ENCODE results near the gene LCE4A. TPM values are rescaled to one million over a fixed set of nuclear protein-coding genes. Genes with fewer than 3 reads are reported as not detected.

Gene LCE4A, protein sequence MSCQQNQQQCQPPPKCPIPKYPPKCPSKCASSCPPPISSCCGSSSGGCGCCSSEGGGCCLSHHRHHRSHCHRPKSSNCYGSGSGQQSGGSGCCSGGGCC
- not detected in 2 replicates for total RNA-seq (2013; cell fraction: nucleolus; rRNA removed)
- total RNA-seq (2014; rRNA removed) = not detected in 2 replicates
- not detected in 2 replicates for total RNA-seq (2014; rRNA removed; fragmentation: Illumina TruSeq; extraction: Trizol)
- not detected in 2 replicates for total RNA-seq (2021)
- not detected for polyA plus RNA-seq (2011; ENCODE audit: low read depth)
- not detected in 2 replicates for polyA plus RNA-seq (2011; rRNA removed)
- not detected in 2 replicates for polyA plus RNA-seq (2011; cell fraction: cytosol; rRNA removed)
- polyA plus RNA-seq (2011; cell fraction: nucleus; rRNA removed) = not detected in 2 replicates
- polyA plus RNA-seq (2012) = not detected in 2 replicates
- not detected in 2 replicates for polyA plus RNA-seq (2014; fragmentation: Illumina TruSeq; extraction: Trizol)
- not detected for polyA plus RNA-seq (2014; fragmentation: Nextera tagmentation; extraction: Ambion mirVana)
- polyA plus RNA-seq (2014; rRNA removed) = not detected in 2 replicates
- polyA plus RNA-seq (2016; fragmentation: Nextera tagmentation; extraction: Ambion mirVana) = not detected
- polyA minus RNA-seq (2011; rRNA and poly(A)+ RNA removed) = not detected in 2 replicates
- polyA minus RNA-seq (2011; cell fraction: cytosol; rRNA and poly(A)+ RNA removed) = not detected in 2 replicates
- not detected in 2 replicates for polyA minus RNA-seq (2011; cell fraction: nucleus; rRNA and poly(A)+ RNA removed)
- not detected for Bru-seq, nascent RNA
- BruChase-seq, experiment 1, labeled RNA remaining after a 6-hour chase = not detected
- not detected for BruChase-seq, experiment 2, labeled RNA remaining after a 2-hour chase
- long read RNA-seq, experiment 1 = 0 reads
- long read RNA-seq, experiment 2 = 0 reads

GRCh38 chr1:152707860-152708259, at the start of gene LCE4A:
Gene LCE4A, plus strand, starts transcription at chr1:152708160. Its CDS starts 916 bp downstream, at chr1:152709076.
- POLR2A ChIA-PET = no interaction called here
- Histone ChIP-seq H3K9me3 (replicated peaks; ENCODE audit: control insufficient read depth, insufficient read depth, low read length) (no peaks in the 10 kb centered on the region), H4K20me1 (ENCODE audit: control insufficient read depth, insufficient read depth) (no peaks in the 10 kb centered on the region), H3K79me2 (ENCODE audit: control insufficient read depth, insufficient read depth, low read length) (no peaks in the 10 kb centered on the region), H3K36me3 (ENCODE audit: control insufficient read depth in 2 of 2, insufficient read depth in 2 of 2, low read length in 1 of 2) (no peaks in the 10 kb centered on the region), H3K27me3 (replicated peaks in 1 of 2; ENCODE audit: control insufficient read depth in 2 of 2, insufficient read depth in 2 of 2, low read length in 1 of 2) (no peaks in the 10 kb centered on the region; a peak in 1 of 4 replicates), H3K9ac (ENCODE audit: control insufficient read depth, insufficient read depth, low read length) (no peak within 1 kb of the TSS), H3K4me3 (no peak within 1 kb of the TSS), H2AFZ (ENCODE audit: control insufficient read depth, low read depth, low read length) (no peak within 1 kb of the TSS), H3K4me1 (ENCODE audit: control insufficient read depth, insufficient read depth, low read length) (no peaks in the 10 kb centered on the region), H3K27ac (ENCODE audit: control insufficient read depth, insufficient read depth) (no peak within 1 kb of the TSS), H3K4me2 (ENCODE audit: control insufficient read depth, insufficient read depth) (no peak within 1 kb of the TSS)
- no TSS peak for BruUV-seq (replicated peaks)
- SMC1A ChIA-PET (ENCODE audit: uncharacterized antibody, unreplicated experiment) = no interaction called here
- intact Hi-C loops (cut with micrococcal nuclease; ENCODE audit: unreplicated experiment) = no loop called here
- RAD21 ChIA-PET (ENCODE audit: unreplicated experiment) = no interaction called here
- FAIRE-seq = no peak
- in situ Hi-C loops (cut with MboI) = no loop called here
- 0% methylated on average over 2 of the region's 2 CpGs for WGBS (ENCODE audit: insufficient coverage, insufficient replicate concordance, low lambda C conversion rate, missing lambda C conversion rate)
- no peak for TF ChIP-seq ZNF207 (IDR thresholded peaks at IDR 0.05; ENCODE audit: borderline replicate concordance)
- no peak for TF ChIP-seq JUND (IDR thresholded peaks at IDR 0.05; ENCODE audit: low read depth, low read length)
- no peak for TF ChIP-seq CEBPZ (IDR thresholded peaks at IDR 0.05; ENCODE audit: low read depth, low read length)
- no peak for TF ChIP-seq IRF4 (IDR thresholded peaks at IDR 0.05; ENCODE audit: low read depth, low read length)
- TF ChIP-seq KDM1A (IDR thresholded peaks at IDR 0.05; ENCODE audit: borderline replicate concordance) = no peak
- TF ChIP-seq ATF7 (IDR thresholded peaks at IDR 0.05; ENCODE audit: low read depth) = no peak
- no peak for DNase-seq (ENCODE audit: low read depth, low spot score)
- CTCF ChIA-PET = no interaction called here
- no peak for ATAC-seq

Data from GM12878 (cell line).